Mucosa of descending colon (tissue), 3 donors: ENCODE measurements around the gene OPCML. TPM values are rescaled to one million over a fixed set of nuclear protein-coding genes. Genes with fewer than 3 reads are reported as not detected.

Source experiments
- ATAC-seq: fragments of 200-7000 bp; cut with Tn5 transposase; one replicate; pipeline ENCODE4 v1.9.1; 2020; ENCODE audit warnings: mild to moderate bottlenecking, moderate library complexity
- DNase-seq, 3 donors: peaks; one replicate each; pipeline ENCODE4 v3.0.0-alpha.2; 2020
- H3K36me3 ChIP-seq: fragments of 200-600 bp; one replicate; pipeline ENCODE4 v1.8.0; 2021; ENCODE audit warnings: low read depth, mild to moderate bottlenecking
- H3K4me1 ChIP-seq: fragments of 200-600 bp; one replicate; pipeline ENCODE4 v1.8.0; 2021; ENCODE audit warnings: low read depth, mild to moderate bottlenecking
- H3K4me3 ChIP-seq: fragments of 200-600 bp; one replicate; pipeline ENCODE4 v1.8.0; 2021; ENCODE audit warnings: mild to moderate bottlenecking
- H3K9me3 ChIP-seq: fragments of 200-600 bp; one replicate; pipeline ENCODE4 v1.8.0; 2021; ENCODE audit warnings: mild to moderate bottlenecking
- CTCF ChIP-seq: fragments of 200-600 bp; IDR thresholded peaks from one replicate; pipeline ENCODE4 v1.8.0; 2022; ENCODE audit warnings: antibody characterized with exemption, mild to moderate bottlenecking
- intact Hi-C, 2 donors: fragments of 100-400 bp; cut with DNase I in 1 of 2; cut with micrococcal nuclease in 1 of 2; formaldehyde crosslinking; loops; one replicate each; pipeline versions ENCODE4 v1.11.0 to v1.11.1; 2022; cut with DNase I, micrococcal nuclease
- total RNA-seq, 3 donors: library from RNA; stranded (reverse); fragmentation: NEBNext Ultra II Directional in 2 of 3; extraction: Animal tissue kit (Norgen Biotek cat#: 25700) in 2 of 3; gene quantifications; one replicate each; pipeline versions ENCODE4 v1.2.1 to v1.2.4, GENCODE V29; 2021 to 2023
- donor health status: DM: no; HTN: no; CAD: no; lungs with moderate emphysema.
- donor health status: DM: no; HTN: no; CAD: no.
- donor health status: DM: no; HTN: yes; CAD: no.

Gene OPCML
- total RNA-seq, 3 donors from 2014 or later: 0.10 to 0.47 TPM; not detected in 1

- Histone ChIP-seq H3K4me1 (no peaks in the 10 kb centered on the region), H3K9me3 (peaks cover 29% of the 10 kb centered on the region), H3K4me3 (no peak overlapping the region), H3K36me3 (no peaks in the 10 kb centered on the region)
- no peak for DNase-seq
- intact Hi-C loops: no loop called here
- no peak for ATAC-seq
- no peak for TF ChIP-seq CTCF
Observed at GRCh38 chr11:132728026-132728425, 804.3 kb downstream of the OPCML start.

- no peak overlapping the region for H3K4me3 ChIP-seq
- no peak for TF ChIP-seq CTCF
- DNase-seq (no peak), ATAC-seq (no peak)
- H3K9me3 ChIP-seq: peaks cover 23% of the 10 kb centered on the region
- intact Hi-C loops: no loop called here
- H3K4me1 ChIP-seq: no peaks in the 10 kb centered on the region
- H3K36me3 ChIP-seq: no peaks in the 10 kb centered on the region
Observed at GRCh38 chr11:132721526-132721925, 810.8 kb downstream of the OPCML start.

GRCh38 chr11:132719684-132720083, 812.6 kb downstream of the OPCML start:
- DNase-seq: no peak
- no peak for TF ChIP-seq CTCF
- ATAC-seq: no peak
- no peaks in the 10 kb centered on the region for H3K36me3 ChIP-seq
- H3K4me1 ChIP-seq: no peaks in the 10 kb centered on the region
- peaks cover 22% of the 10 kb centered on the region for H3K9me3 ChIP-seq
- intact Hi-C loops: no loop called here
- H3K4me3 ChIP-seq: no peak overlapping the region

GRCh38 chr11:132718711-132719671, 813.3 kb downstream of the OPCML start:
- Histone ChIP-seq H3K9me3 (peaks cover 18% of the 10 kb centered on the region), H3K36me3 (no peaks in the 10 kb centered on the region), H3K4me3 (no peak overlapping the region), H3K4me1 (no peaks in the 10 kb centered on the region)
- no peak for TF ChIP-seq CTCF
- intact Hi-C loops: no loop called here
- ATAC-seq (peak; percentile 68), DNase-seq (peak in 2 of 3 donors; percentile 27 to 31)

- no peak for ATAC-seq
- Histone ChIP-seq H3K9me3 (peaks cover 22% of the 10 kb centered on the region), H3K36me3 (no peaks in the 10 kb centered on the region), H3K4me3 (no peak overlapping the region), H3K4me1 (no peaks in the 10 kb centered on the region)
- intact Hi-C loops: no loop called here
- DNase-seq: no peak
- TF ChIP-seq CTCF: no peak
Observed at GRCh38 chr11:132717824-132718223, 814.5 kb downstream of the OPCML start.
